ENCODE data around the gene LFNG. TPM values are rescaled to one million over a fixed set of nuclear protein-coding genes. Genes with fewer than 3 reads are reported as not detected.

Gene LFNG
- total RNA-seq, 1 donor from 2014 or later, result 95.8 TPM

GRCh38 chr7:2478800-2479199 lies 40.8 kb upstream of the LFNG start:
- Mint-ChIP-seq H3K4me1 (peaks cover 11% of the 10 kb centered on the region), H3K36me3 (ENCODE audit: low read depth) (no peaks in the 10 kb centered on the region), H3K27ac (no peak overlapping the region), H3K27me3 (no peaks in the 10 kb centered on the region), H3K4me3 (no peak overlapping the region), H3K9me3 (no peaks in the 10 kb centered on the region)
- intact Hi-C loops (cut with micrococcal nuclease), result loop anchor here (1.0 kb wide), 1 partner anchor 203 kb away; no protein-coding TSS in a partner anchor
- DNase-seq (no peak), ATAC-seq (ENCODE audit: low read depth) (no peak)
- ChIA-PET CTCF (interaction anchor here (1.0 to 2.4 kb wide), 4 partner anchors 95 to 231 kb away, joined by 4 to 9 read pairs (median 5); no protein-coding TSS in a partner anchor), POLR2A (interaction anchor here (1.1 to 1.7 kb wide), 4 partner anchors 32 to 231 kb away, joined by 5 to 11 read pairs (median 8); partner anchors contain the start of gene LFNG)
- TF ChIP-seq, protein P1, sequence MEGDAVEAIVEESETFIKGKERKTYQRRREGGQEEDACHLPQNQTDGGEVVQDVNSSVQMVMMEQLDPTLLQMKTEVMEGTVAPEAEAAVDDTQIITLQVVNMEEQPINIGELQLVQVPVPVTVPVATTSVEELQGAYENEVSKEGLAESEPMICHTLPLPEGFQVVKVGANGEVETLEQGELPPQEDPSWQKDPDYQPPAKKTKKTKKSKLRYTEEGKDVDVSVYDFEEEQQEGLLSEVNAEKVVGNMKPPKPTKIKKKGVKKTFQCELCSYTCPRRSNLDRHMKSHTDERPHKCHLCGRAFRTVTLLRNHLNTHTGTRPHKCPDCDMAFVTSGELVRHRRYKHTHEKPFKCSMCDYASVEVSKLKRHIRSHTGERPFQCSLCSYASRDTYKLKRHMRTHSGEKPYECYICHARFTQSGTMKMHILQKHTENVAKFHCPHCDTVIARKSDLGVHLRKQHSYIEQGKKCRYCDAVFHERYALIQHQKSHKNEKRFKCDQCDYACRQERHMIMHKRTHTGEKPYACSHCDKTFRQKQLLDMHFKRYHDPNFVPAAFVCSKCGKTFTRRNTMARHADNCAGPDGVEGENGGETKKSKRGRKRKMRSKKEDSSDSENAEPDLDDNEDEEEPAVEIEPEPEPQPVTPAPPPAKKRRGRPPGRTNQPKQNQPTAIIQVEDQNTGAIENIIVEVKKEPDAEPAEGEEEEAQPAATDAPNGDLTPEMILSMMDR (IDR thresholded peaks at IDR 0.05), result no peak

GRCh38 chr7:2479276-2480069 lies 40.1 kb upstream of the LFNG start:
- ChIA-PET CTCF (interaction anchor here (1.0 to 2.4 kb wide), 3 partner anchors 10 to 231 kb away, joined by 3 to 9 read pairs (median 4); no protein-coding TSS in a partner anchor), POLR2A (interaction anchor here (1.7 kb wide), 1 partner anchor 50 kb away, joined by 11 read pairs; no protein-coding TSS in a partner anchor)
- H3K9me3 Mint-ChIP-seq, result no peaks in the 10 kb centered on the region
- no peaks in the 10 kb centered on the region for H3K36me3 Mint-ChIP-seq (ENCODE audit: low read depth)
- no peak overlapping the region for H3K4me3 Mint-ChIP-seq
- DNase-seq (no peak), ATAC-seq (ENCODE audit: low read depth) (no peak)
- no peak overlapping the region for H3K27ac Mint-ChIP-seq
- intact Hi-C loops (cut with micrococcal nuclease), result no loop called here
- H3K27me3 Mint-ChIP-seq, result no peaks in the 10 kb centered on the region
- peaks cover 11% of the 10 kb centered on the region for H3K4me1 Mint-ChIP-seq
- TF ChIP-seq, protein P1 (IDR thresholded peaks at IDR 0.05), result no peak

GRCh38 chr7:2480070-2480408 lies 39.5 kb upstream of the LFNG start:
- TF ChIP-seq, protein P1 (IDR thresholded peaks at IDR 0.05), result no peak
- Mint-ChIP-seq H3K4me3 (no peak overlapping the region), H3K4me1 (peaks cover 11% of the 10 kb centered on the region), H3K27ac (no peak overlapping the region), H3K27me3 (no peaks in the 10 kb centered on the region), H3K36me3 (ENCODE audit: low read depth) (no peaks in the 10 kb centered on the region), H3K9me3 (no peaks in the 10 kb centered on the region)
- ChIA-PET POLR2A (no interaction called here), CTCF (interaction anchor here (1.0 to 2.4 kb wide), 2 partner anchors 10 to 201 kb away, joined by 3 to 9 read pairs; no protein-coding TSS in a partner anchor)
- ATAC-seq (ENCODE audit: low read depth), result no peak
- intact Hi-C loops (cut with micrococcal nuclease), result no loop called here
- no peak for DNase-seq

DNA sequence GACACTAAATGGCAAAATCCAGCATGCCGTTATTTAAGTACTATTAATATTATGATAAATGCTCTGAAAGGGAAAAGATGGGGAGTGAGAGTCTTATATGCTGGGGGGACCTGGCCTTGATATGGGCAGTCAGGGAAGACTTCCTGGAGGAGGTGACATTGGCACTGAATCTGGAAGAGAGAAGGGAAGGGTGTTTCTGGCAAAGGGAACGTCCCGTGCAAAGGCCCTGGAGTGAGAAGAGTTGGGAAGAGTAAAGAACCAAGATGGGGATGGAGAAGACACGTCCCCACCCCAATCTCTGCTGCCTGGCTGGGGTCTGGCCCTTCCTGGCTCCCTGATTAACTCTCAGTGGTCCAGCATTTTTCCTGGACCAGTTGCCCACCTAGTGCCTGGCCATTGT lies 38.4 kb upstream of the LFNG start:
- intact Hi-C loops (cut with micrococcal nuclease), result no loop called here
- Mint-ChIP-seq H3K4me3 (no peak overlapping the region), H3K27me3 (no peaks in the 10 kb centered on the region), H3K9me3 (no peaks in the 10 kb centered on the region), H3K4me1 (peaks cover 11% of the 10 kb centered on the region), H3K27ac (no peak overlapping the region), H3K36me3 (ENCODE audit: low read depth) (no peaks in the 10 kb centered on the region)
- DNase-seq (no peak), ATAC-seq (ENCODE audit: low read depth) (no peak)
- TF ChIP-seq, protein P1 (IDR thresholded peaks at IDR 0.05), result no peak
- ChIA-PET POLR2A (no interaction called here), CTCF (interaction anchor here (2.4 kb wide), 1 partner anchor 200 kb away, joined by 9 read pairs; no protein-coding TSS in a partner anchor)

DNA sequence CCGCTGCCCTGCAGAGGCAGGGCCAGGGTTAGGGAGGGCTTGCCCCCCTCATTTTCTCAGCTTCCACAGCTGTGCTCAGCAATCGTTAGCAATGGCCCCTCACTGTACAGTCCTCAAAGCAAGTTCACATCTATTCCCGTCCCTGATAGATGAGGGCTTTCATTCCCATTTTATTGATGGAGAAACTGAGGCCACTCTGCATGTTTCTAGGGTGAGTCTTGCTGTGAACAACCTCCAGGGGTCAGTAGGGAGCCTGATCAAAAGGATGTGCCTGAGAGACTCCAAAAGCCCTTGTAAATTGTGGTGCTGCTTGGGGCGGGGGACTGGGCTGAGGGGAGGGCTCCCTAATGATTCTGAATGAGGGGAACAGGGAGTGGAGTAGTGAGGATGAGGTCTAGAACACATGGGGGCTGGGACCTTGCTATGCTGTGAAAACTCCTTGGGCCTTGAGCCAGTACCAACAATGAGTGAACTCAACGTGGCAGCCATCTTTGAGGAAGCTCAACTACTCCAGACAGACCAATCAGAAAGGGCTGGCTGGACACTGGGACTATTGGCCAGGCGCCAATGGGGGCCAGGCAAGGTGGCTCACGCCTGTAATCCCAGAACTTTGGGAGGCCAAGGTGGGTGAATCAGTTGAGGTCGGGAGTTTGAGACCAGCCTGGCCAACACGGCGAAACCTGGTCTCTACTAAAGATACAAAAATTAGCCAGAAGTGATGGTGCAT lies 36.7 kb upstream of the LFNG start:
- intact Hi-C loops (cut with micrococcal nuclease), result no loop called here
- Mint-ChIP-seq H3K9me3 (no peaks in the 10 kb centered on the region), H3K27ac (no peak overlapping the region), H3K27me3 (no peaks in the 10 kb centered on the region), H3K36me3 (ENCODE audit: low read depth) (no peaks in the 10 kb centered on the region), H3K4me3 (no peak overlapping the region), H3K4me1 (no peaks in the 10 kb centered on the region)
- TF ChIP-seq, protein P1 (IDR thresholded peaks at IDR 0.05), result no peak
- ATAC-seq (ENCODE audit: low read depth) (no peak), DNase-seq (no peak)
- CTCF ChIA-PET, result interaction anchor here (0.9 to 1.8 kb wide), 3 partner anchors 14 to 188 kb away, joined by 3 to 6 read pairs (median 3); no protein-coding TSS in a partner anchor
- POLR2A ChIA-PET, result no interaction called here
